Mesenteric fat pad (tissue), 1 donor: ENCODE results near the gene SERPINB6. TPM values are rescaled to one million over a fixed set of nuclear protein-coding genes. Genes with fewer than 3 reads are reported as not detected.
"Not testable (repeated sequence)": the region's sequence is repeated elsewhere in the genome, so short reads cannot be mapped to it uniquely, and the experiment has no call there.

Source experiments
- DNase-seq: peaks from one replicate; pipeline ENCODE4 v3.0.0-alpha.2; 2020; ENCODE audit warnings: low spot score
- long read RNA-seq: library from polyadenylated mRNA; unstranded; transcript quantifications from one replicate; pipeline ENCODE4 v2.0.0, GENCODE V29; 2020
- total RNA-seq: library from RNA; stranded (reverse); fragmentation: NEBNext Ultra II Directional; extraction: Animal tissue kit (Norgen Biotek cat#: 25700); gene quantifications from one replicate; pipeline ENCODE4 v1.2.1, GENCODE V29; 2021
- donor health status: DM: yes; HTN: yes; CAD: no.

SERPINB6 gene
- total RNA-seq, result 127 TPM
- long read RNA-seq, transcript SERPINB6-210 (7 exons, 1,638 nt), result minor isoform, 69 of 352 reads
- long read RNA-seq, transcript SERPINB6-205 (7 exons, 1,315 nt), result major isoform, 214 of 352 reads
- long read RNA-seq, transcript SERPINB6-206 (7 exons, 1,375 nt), result minor isoform, 30 of 352 reads
- long read RNA-seq, transcript SERPINB6-212 (6 exons, 3,265 nt), result minor isoform, 7 of 352 reads
- long read RNA-seq, partial matches to known transcripts, result 2 of 352 reads
- long read RNA-seq, other reads (novel, unspliced or antisense), result 23 of 352 reads

DNA sequence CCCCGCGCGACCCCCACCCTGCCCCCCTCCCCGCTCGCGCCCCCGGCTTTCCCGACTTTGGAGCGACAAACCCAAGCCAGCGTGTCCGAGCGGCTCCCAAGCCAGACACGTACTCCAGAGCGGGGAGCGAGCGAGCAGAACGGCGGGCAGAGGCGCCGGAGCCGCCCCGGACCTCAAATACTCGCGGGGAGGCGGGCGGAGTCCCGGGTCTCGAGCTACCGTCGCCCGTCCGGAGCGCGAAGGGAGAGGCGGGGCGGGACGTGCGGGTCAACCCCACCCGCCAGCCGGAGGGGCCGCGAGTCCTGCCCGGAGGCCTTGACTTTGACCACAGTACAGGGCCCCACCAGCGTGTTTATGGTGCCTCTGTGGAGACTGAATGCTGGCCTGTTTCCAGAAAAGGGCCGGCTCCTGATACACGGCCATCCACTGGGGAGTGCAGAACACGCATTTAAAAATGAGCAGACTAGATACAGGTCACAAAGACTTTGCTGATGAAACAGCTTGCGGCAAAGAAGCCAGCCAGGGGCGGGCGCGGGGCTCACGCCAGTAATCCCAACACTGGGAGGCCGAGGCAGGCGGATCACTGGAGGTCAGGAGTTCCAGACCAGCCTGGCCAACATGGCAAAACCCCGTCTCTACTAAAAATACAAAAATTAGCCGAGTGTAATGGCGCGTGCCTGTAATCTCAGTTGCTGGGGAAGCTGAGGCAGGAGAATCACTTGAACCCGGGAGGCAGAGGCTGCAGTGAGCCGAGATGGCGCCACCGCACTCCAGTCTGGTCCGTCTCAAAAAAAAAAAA lies at the start of gene SERPINB6:
Gene SERPINB6, minus strand, starts transcription at position 148 of the 799 bp plus-strand sequence. CDS start 12,235 bp downstream, outside the sequence.
- DNase-seq, result peak; percentile 92

- no peak for DNase-seq
These were observed 48.5 kb upstream of the SERPINB6 start for GRCh38 chr6:3019749-3020320.

- no peak for DNase-seq
These were observed 47.7 kb upstream of the SERPINB6 start for GRCh38 chr6:3019065-3019464.

DNA sequence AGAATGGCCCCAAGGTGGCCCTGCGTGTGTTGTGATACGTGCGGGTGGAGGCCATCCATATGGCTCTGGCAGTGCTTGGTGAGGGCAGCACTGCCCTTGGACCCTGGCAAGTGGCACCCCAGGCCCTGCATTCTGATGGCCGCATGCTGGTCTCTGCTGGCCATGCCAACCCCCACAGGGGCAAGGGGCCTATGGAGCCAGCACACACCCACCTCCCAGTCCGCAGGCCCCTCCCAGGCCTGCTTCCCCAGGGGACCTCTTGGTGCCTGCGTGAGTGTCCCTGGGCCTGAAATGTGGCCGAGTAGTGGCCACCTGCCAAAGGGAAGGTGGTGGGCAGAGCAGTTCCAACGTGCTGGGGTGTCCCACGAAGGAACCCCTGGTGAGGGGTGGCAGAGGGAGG lies 45.9 kb upstream of the SERPINB6 start:
- no peak for DNase-seq

GRCh38 chr6:3016473-3017280 lies 45.3 kb upstream of the SERPINB6 start:
- no peak for DNase-seq

- DNase-seq, result no peak
These were observed 43.8 kb upstream of the SERPINB6 start for GRCh38 chr6:3015144-3015543.

DNA sequence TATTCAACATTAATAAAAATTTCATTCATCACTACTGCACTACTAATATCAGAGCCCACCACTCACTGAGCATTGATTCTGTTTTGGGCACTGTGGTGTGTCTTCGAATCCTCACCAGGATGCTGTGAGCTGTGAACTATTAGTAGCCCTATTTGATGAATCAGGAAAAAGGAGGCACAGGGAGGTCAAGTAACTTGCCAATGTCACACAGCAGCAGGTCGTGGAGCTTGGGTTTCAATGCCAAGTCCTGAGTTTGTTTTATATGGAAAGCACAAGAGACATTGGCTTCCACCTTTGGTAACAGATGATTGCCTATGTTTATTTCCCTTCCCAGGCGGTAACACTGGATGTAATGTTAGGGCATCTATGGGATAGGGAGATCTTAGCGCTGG lies 43.3 kb upstream of the SERPINB6 start:
- no peak for DNase-seq

DNA sequence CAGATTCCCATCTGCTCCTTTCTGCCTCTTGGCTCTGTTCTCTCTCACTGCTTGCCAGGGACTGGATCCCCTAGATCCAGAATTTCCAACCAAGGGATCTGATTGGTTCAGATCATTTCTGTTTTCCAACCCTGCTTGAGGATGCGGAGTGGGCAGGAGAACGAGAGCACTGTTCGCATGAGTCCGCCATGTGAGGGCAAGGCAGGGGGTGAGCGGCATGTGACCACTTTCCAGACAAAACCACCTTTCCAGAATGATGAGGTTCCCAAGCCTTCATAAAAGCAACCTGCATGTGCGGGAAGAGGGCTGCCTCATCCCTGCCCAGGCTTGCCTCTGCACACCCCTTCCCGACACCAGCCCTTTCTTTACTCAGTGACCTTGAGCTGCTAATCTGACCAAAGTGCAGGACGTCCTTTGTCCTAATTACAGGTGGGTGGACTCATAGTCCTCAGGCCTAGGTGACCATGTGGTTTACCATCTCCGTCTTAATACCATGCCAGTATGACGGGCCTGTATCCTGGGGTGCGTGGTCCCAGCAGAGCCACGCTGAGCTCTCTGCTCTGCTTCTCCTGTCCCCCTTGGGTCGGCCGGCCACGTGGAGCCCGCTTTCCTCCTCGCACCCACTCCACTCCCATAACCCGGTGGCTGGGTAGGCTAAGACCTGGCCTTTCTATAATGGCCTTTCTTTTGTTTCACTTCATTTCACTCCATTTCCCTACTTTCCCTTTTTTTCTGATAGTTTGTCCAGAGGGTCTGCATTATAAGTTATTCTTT lies 42.7 kb upstream of the SERPINB6 start:
- no peak for DNase-seq

DNA sequence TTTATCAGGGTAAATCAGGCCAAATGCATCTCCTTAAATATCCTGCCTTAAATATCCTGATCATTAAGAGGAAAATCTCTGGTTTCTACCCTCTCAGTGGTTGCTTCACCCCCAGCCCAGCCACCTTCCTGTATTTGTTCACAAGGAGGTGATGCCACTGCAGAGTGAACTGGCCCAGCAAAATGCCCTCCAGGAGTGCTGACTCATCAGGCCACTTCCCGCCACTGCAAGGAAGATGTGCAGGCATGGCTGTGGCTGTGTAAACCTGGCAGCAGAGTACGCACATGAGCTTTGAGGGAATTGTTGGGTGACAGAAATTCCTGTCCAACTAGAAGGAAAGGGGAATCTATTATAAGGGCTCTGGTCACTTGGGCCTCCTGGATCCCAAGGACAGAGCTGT lies 42.1 kb upstream of the SERPINB6 start:
- no peak for DNase-seq

DNA sequence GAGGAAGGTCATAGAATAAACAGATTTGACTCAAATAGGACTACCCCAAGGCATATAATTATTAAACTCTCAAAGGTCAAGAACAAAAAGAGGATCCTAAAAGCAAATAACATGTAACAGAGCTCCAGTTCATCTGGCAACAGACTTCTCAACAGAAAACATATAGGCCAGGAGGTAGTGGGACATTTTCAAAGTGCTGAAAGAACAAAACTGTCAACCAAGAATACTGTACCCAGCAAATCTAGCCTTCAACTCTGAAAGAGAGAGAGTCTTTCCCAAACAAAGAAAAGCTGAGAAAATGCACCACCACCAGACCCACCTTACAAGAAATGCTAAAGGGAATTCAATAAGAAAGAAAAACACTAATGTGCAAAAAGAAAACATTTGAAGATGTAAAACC lies 40.2 kb upstream of the SERPINB6 start:
- no peak for DNase-seq

DNA sequence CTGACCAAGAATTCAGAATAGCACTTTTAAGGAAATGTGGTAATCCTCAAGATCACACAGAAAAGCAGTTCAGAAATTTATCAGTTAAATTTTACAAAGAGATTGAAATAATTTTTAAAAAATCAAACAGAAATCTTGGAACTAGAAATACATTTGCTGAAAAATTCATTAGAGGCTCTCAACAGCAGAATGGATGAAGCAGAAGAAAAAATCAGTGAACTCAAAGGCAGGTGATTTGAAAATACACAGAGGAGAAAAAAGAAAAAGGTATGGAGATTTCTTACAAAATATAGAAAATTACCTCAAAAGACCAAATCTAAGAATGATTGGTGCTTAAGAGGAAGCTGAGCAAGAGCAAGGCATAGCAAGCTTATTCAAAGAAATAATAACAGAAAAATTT lies 39.8 kb upstream of the SERPINB6 start:
- no peak for DNase-seq

GRCh38 chr6:3009930-3010329 lies 38.6 kb upstream of the SERPINB6 start:
- DNase-seq, result no peak

DNA sequence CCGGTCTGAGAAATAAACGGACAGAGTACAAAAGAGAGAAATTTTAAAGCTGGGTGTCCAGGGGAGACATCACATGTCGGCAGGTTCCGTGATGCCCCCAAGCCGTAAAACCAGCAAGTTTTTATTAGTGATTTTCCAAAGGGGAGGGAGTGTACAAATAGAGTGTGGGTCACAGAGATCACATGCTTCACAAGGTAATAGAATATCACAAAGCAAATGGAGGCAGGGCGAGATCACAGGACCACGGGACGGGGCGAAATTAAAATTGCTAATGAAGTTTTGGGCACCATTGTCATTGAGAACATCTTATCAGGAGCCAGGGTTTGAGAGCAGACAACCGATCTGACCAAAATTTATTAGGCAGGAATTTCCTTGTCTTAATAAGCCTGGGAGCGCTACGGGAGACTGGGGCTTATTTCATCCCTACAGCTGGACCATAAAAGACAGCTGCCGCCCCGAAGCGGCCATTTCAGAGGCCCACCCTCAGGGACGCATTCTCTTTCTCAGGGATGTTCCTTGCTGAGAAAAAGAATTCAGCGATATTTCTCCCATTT lies 37.4 kb upstream of the SERPINB6 start:
- not testable (repeated sequence) for DNase-seq

DNA sequence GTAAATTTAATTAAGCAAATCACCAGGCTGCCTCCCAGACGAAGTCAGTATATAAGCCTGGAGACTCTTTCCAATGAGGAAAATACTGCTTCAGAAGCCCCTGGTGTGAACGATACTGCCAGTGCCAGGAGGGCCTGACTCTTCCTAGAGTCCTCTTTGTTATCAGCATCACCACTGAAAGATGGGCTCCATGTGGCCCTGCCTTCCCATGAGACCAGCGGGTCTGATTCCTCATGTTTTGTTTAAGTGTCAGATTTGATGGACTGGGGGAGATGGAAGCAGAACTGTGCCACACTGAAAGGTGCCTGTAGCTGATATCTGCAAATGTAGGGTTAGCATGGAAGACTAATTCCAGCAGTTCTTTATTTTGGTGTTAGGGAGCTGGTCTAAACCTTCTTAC lies 36.2 kb upstream of the SERPINB6 start:
- DNase-seq, result no peak

DNA sequence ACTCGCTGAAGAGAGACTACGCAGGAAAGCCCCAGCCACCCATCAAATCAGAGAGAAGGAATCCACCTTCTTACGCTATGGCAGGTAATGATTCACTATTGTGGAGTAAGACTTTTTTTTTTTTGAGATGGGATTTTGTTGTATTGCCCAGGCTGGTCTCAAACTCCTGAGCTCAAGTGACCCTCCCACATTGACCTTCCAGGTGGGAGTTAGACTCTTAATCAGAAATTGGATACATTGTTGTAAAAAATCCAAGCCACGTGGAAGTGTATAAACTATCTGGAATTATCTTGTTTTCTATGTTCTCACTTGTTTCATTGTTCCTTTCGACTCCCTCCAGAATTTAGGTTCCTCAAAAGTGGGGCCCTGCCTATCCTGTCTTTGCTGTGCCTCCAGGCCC lies 35.1 kb upstream of the SERPINB6 start:
- DNase-seq, result no peak

DNA sequence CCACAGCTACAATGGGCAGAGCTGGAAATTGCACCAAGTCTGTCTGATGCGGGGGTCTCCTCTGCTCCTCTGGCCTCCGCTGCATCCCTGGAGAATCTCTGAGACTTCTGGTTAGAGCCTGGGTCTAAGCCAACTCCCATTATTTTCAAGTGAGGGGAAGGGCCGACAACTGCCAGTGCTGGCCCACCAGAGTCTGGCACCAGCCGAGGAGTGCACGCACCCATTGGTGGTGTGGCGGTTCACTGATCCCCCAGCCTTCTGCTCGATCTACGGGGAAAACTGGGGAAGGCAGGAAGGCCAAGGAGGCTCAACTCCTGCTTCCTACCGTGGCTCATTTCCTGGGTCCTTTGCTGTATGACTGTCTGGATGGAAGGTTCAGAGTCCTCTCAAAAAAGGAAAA lies 34.5 kb upstream of the SERPINB6 start:
- no peak for DNase-seq

DNA sequence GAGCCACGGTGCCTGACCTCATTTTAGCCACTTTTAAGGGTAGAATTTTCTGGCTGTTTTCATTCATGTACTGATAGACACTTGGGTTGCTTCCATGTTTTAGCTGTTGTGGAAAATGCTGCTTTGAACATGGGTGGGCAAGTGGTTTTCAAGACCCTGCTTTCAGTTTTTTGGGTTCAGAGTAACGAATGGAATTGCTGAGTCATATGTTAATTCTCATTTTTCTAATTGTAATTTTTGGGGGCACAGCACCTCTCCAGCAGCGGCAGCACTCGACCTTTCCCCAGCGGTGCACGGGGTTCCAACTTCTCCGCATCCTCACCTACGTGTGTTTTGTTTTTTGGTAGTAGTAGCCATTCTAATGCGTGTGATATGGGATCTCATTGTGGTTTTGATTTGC lies 33.7 kb upstream of the SERPINB6 start:
- DNase-seq, result no peak

DNA sequence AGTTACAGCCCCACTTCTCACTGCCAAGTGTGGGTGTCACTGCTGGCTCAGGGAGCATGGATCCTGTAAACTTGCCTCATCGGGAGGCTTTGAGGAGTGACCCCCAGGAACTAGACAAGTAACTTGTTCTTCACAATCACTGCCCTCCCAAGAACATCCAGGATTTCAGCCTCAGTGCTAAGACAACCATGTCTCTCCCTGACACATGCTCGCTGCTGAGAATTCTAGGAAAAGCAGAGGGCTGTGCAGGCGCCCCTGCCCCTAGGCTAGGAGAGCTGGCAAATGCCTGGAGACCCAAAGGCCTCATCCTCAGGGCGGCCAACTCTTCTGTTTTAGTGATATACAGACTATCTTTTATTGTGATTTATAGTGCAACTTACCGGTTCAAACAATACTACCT lies 31.9 kb upstream of the SERPINB6 start:
- DNase-seq, result not testable (repeated sequence)

DNA sequence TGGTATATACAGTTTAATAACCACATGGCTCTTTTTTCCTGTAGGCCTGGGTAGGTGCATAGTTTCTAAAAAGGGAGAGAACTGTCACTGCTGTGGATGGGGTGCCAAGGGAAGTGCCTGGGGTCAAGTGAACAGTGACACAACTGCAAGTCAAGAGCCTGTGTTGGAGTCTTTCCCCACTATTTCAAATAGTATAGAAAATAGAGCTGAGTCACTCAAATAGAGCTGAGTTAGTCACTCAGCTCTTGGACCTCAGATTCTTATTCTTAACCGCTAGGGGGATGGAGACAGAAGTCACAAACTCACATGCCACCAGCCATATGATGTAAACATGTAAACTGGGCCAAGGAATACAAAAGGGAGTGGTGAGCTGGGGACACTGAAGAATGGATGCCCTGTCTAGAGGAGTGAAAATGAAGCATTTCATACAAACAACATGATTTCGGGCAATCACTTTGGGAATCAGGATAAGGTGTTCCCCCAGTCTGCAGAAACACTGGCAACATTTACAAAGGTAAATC lies 30.5 kb upstream of the SERPINB6 start:
- no peak for DNase-seq

GRCh38 chr6:3001146-3001772 lies 29.9 kb upstream of the SERPINB6 start:
- DNase-seq, result no peak
